Thyroid gland (tissue), 4 donors: ENCODE data around the gene SULT2B1.
A peak's percentile ranks its signal among the peaks of the same experiment; 100 is the strongest.

Source experiments
- CTCF ChIP-seq, 6 experiments: fragments of 200-600 bp in 3 of 6; fragments of 450-650 bp in 3 of 6; sonication (generic) in 3 of 6; IDR thresholded peaks; one replicate each; pipeline ENCODE4 v1.5.1; 2016 to 2019; ENCODE audit warnings: antibody characterized with exemption in 6 of 6, mild to moderate bottlenecking in 2 of 6, inconsistent platforms in 1 of 6, moderate library complexity in 1 of 6
- POLR2A ChIP-seq, 2 donors: fragments of 450-650 bp; IDR thresholded peaks; one replicate each; pipeline ENCODE4 v1.6.1; 2017; ENCODE audit warnings: antibody characterized with exemption in 2 of 2, mild to moderate bottlenecking in 2 of 2, moderate library complexity in 1 of 2

GRCh38 chr19:48619692-48620585, 68.0 kb downstream of the SULT2B1 start:
- TF ChIP-seq POLR2A (IDR thresholded peaks at IDR 0.05) (no peak), CTCF (IDR thresholded peaks at IDR 0.05) (peak in 1 of 6 experiments; percentile 20)
